ENCODE measurements around the gene FHOD3.

FHOD3 gene

GRCh38 chr18:36449451-36449850 is 151.9 kb downstream of the FHOD3 start:
- no peak overlapping the region for H3K27ac ChIP-seq (replicated peaks)
- no peak for DNase-seq (ENCODE audit: low read depth in 1 of 2, low spot score in 1 of 2)
- TF ChIP-seq SPI1 (IDR thresholded peaks at IDR 0.05; ENCODE audit: borderline replicate concordance, low read depth): no peak
- no peak overlapping the region for H3K4me3 ChIP-seq (replicated peaks; ENCODE audit: insufficient read depth, low read length)
- H3K27me3 ChIP-seq (ENCODE audit: insufficient read depth, poor library complexity, severe bottlenecking): peaks cover 26% of the 10 kb centered on the region

- no peak overlapping the region for H3K4me3 ChIP-seq (replicated peaks; ENCODE audit: insufficient read depth, low read length)
- no peak overlapping the region for H3K27ac ChIP-seq (replicated peaks)
- H3K27me3 ChIP-seq (ENCODE audit: insufficient read depth, poor library complexity, severe bottlenecking): peaks cover 31% of the 10 kb centered on the region
- TF ChIP-seq REST (IDR thresholded peaks at IDR 0.05; ENCODE audit: insufficient replicate concordance, low read depth) (no peak), CTCF (IDR thresholded peaks at IDR 0.05; ENCODE audit: insufficient read depth, low read length) (no peak), POLR2AphosphoS5 (IDR thresholded peaks at IDR 0.05; ENCODE audit: low read depth) (no peak), SPI1 (IDR thresholded peaks at IDR 0.05; ENCODE audit: borderline replicate concordance, low read depth) (no peak), GABPA (IDR thresholded peaks at IDR 0.05; ENCODE audit: low read depth) (no peak)
- no peak for DNase-seq (ENCODE audit: low read depth in 1 of 2, low spot score in 1 of 2)
Observed at GRCh38 chr18:36450264-36450663, 152.8 kb downstream of the FHOD3 start.

GRCh38 chr18:36451454-36452251 is 154.1 kb downstream of the FHOD3 start:
- no peak overlapping the region for H3K4me3 ChIP-seq (replicated peaks; ENCODE audit: insufficient read depth, low read length)
- H3K27me3 ChIP-seq (ENCODE audit: insufficient read depth, poor library complexity, severe bottlenecking): peaks cover 36% of the 10 kb centered on the region
- TF ChIP-seq POLR2AphosphoS5 (IDR thresholded peaks at IDR 0.05; ENCODE audit: low read depth) (no peak), REST (IDR thresholded peaks at IDR 0.05; ENCODE audit: insufficient replicate concordance, low read depth) (no peak), SPI1 (IDR thresholded peaks at IDR 0.05; ENCODE audit: borderline replicate concordance, low read depth) (no peak), GABPA (IDR thresholded peaks at IDR 0.05; ENCODE audit: low read depth) (no peak), CTCF (IDR thresholded peaks at IDR 0.05; ENCODE audit: insufficient read depth, low read length) (no peak)
- no peak overlapping the region for H3K27ac ChIP-seq (replicated peaks)
- DNase-seq (ENCODE audit: low read depth in 1 of 2, low spot score in 1 of 2): no peak

- TF ChIP-seq CTCF (IDR thresholded peaks at IDR 0.05; ENCODE audit: insufficient read depth, low read length): no peak
- Histone ChIP-seq H3K27ac (replicated peaks) (no peak overlapping the region), H3K27me3 (ENCODE audit: insufficient read depth, poor library complexity, severe bottlenecking) (peaks cover 22% of the 10 kb centered on the region), H3K4me3 (replicated peaks; ENCODE audit: insufficient read depth, low read length) (no peak overlapping the region)
- no peak for DNase-seq (ENCODE audit: low read depth in 1 of 2, low spot score in 1 of 2)
Observed at GRCh38 chr18:36454245-36454644, 156.7 kb downstream of the FHOD3 start.
